Left ventricle myocardium inferior (tissue), 1 donor: ENCODE data around the gene KRTAP10-9. TPM values are rescaled to one million over a fixed set of nuclear protein-coding genes. Genes with fewer than 3 reads are reported as not detected.

ENCODE experiments used
- DNase-seq: peaks from one replicate; pipeline ENCODE4 v3.0.0-alpha.2; 2020
- H3K27ac ChIP-seq: fragments of 200-600 bp; replicated peaks from 2 replicates; pipeline ENCODE4 v1.8.0; 2021
- H3K27me3 ChIP-seq: fragments of 200-600 bp; 2 replicates; pipeline ENCODE4 v1.8.0; 2021; ENCODE audit warnings: low read depth
- H3K36me3 ChIP-seq: fragments of 200-600 bp; 2 replicates; pipeline ENCODE4 v1.8.0; 2021
- H3K4me1 ChIP-seq: fragments of 200-600 bp; 2 replicates; pipeline ENCODE4 v1.8.0; 2021
- H3K4me3 ChIP-seq: fragments of 200-600 bp; 2 replicates; pipeline ENCODE4 v1.8.0; 2021; ENCODE audit warnings: mild to moderate bottlenecking, moderate library complexity
- H3K9me3 ChIP-seq: fragments of 200-600 bp; replicated peaks from 2 replicates; pipeline ENCODE4 v1.8.0; 2021
- intact Hi-C: fragments of 100-400 bp; cut with micrococcal nuclease; formaldehyde crosslinking; loops from one replicate; pipeline ENCODE4 v1.11.0; 2022
- total RNA-seq: library from RNA; stranded (reverse); fragmentation: NEBNext Ultra II Directional; extraction: Animal tissue kit (Norgen Biotek cat#: 25700); gene quantifications from one replicate; pipeline ENCODE4 v1.2.1, GENCODE V29; 2021
- TF ChIP-seq, protein P1 (sequence below): fragments of 200-600 bp; IDR thresholded peaks from 2 replicates; pipeline ENCODE4 v1.8.0; 2021; ENCODE audit warnings: antibody characterized with exemption, mild to moderate bottlenecking, borderline replicate concordance
- donor health status: DM: no; HTN: yes; CAD: no; lungs with severe emphysema.

Gene KRTAP10-9
- total RNA-seq, 1 donor from 2014 or later: not detected

DNA sequence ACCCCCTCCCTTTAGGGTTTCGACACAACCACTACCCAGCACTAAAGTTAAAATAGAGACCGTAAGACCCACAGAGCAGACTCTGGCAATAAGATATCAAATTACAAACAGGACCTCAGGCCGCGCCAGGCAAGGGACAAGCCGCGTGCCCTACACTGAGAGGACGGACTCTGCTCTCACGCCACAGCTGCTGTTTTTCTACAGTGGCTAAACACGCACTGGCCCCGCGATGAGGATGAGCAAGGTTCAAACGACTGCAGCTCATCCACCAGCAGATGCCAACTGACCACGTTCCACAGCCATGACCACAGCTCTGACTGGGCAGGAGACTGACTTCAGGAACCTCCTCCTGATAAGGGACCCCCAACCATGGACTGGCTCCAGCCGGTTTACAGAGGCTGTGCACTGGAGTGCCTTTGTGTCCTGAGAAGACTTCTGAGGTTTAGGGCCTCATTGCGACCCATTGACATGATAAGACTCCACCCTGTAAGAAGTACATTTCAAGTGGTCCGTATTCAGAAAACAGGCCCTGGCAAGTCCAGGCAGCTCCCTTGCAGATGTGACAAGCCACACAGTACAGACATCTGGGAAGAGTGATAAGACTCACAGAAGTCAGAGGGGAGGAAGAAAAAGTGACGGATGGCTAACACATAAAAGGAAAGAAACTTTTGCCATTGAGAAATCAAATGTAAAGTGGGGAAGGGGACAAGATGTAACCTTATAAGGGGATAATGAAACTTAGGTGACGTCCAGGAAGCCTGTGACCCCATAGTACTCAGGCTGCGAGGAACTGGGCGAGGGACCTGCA, 33.1 kb upstream of the KRTAP10-9 start:
- Histone ChIP-seq H3K36me3 (no peaks in the 10 kb centered on the region), H3K27ac (no peak overlapping the region), H3K27me3 (peaks cover 33% of the 10 kb centered on the region), H3K4me3 (no peak overlapping the region), H3K9me3 (peaks cover 9% of the 10 kb centered on the region), H3K4me1 (peaks cover 8% of the 10 kb centered on the region)
- no peak for DNase-seq
- TF ChIP-seq, protein P1, sequence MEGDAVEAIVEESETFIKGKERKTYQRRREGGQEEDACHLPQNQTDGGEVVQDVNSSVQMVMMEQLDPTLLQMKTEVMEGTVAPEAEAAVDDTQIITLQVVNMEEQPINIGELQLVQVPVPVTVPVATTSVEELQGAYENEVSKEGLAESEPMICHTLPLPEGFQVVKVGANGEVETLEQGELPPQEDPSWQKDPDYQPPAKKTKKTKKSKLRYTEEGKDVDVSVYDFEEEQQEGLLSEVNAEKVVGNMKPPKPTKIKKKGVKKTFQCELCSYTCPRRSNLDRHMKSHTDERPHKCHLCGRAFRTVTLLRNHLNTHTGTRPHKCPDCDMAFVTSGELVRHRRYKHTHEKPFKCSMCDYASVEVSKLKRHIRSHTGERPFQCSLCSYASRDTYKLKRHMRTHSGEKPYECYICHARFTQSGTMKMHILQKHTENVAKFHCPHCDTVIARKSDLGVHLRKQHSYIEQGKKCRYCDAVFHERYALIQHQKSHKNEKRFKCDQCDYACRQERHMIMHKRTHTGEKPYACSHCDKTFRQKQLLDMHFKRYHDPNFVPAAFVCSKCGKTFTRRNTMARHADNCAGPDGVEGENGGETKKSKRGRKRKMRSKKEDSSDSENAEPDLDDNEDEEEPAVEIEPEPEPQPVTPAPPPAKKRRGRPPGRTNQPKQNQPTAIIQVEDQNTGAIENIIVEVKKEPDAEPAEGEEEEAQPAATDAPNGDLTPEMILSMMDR: no peak
- intact Hi-C loops: no loop called here

DNA sequence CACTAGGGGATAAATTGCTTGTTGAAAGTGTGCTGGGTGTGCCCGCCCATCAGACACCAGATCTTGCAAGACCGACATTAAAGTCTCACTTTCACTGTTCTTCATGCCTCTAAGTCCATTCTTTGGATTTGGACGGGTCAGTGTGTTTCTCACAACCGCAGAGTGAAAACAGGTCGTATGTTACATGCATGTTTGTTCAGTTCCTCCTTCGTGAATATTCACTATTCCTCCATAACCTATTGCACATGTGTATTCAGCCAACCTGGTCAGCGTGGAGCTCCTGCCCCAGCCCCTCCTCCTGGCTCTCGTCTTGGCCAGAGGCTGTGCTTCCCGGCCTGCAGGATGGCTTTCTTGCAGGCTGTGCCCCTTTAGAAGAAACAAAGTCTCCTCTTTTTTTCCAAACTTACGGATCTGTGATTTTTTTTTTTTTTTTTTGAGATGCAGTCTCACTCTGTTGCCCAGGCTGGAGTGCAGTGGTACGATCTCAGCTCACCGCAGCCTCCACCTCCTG, 32.4 kb upstream of the KRTAP10-9 start:
- Histone ChIP-seq H3K27ac (no peak overlapping the region), H3K27me3 (peaks cover 35% of the 10 kb centered on the region), H3K9me3 (peaks cover 10% of the 10 kb centered on the region), H3K4me3 (no peak overlapping the region), H3K36me3 (no peaks in the 10 kb centered on the region), H3K4me1 (peaks cover 8% of the 10 kb centered on the region)
- TF ChIP-seq, protein P1: no peak
- intact Hi-C loops: no loop called here
- no peak for DNase-seq

DNA sequence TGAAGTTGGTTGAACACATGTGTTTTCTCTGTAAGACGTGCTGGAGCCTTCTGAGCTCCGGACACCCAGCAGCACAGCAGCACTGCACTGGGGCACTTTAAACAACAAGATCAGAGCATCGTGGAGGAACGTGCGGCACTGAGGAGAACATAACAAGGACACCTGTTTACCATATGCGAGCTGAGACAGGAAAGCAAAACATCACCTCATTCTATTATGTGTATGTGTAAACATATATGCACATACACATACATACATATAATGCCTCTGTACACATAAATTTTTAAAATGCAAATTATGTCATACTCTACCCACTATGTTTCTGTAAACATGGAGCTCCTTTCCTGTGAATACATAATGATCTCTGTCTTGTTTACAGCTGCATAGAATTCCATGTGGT, 31.4 kb upstream of the KRTAP10-9 start:
- no peak overlapping the region for H3K27ac ChIP-seq
- no peak overlapping the region for H3K4me3 ChIP-seq
- H3K9me3 ChIP-seq: peaks cover 10% of the 10 kb centered on the region
- TF ChIP-seq, protein P1: no peak
- peaks cover 31% of the 10 kb centered on the region for H3K27me3 ChIP-seq
- intact Hi-C loops: no loop called here
- no peak for DNase-seq
- H3K4me1 ChIP-seq: peaks cover 8% of the 10 kb centered on the region
- no peaks in the 10 kb centered on the region for H3K36me3 ChIP-seq

DNA sequence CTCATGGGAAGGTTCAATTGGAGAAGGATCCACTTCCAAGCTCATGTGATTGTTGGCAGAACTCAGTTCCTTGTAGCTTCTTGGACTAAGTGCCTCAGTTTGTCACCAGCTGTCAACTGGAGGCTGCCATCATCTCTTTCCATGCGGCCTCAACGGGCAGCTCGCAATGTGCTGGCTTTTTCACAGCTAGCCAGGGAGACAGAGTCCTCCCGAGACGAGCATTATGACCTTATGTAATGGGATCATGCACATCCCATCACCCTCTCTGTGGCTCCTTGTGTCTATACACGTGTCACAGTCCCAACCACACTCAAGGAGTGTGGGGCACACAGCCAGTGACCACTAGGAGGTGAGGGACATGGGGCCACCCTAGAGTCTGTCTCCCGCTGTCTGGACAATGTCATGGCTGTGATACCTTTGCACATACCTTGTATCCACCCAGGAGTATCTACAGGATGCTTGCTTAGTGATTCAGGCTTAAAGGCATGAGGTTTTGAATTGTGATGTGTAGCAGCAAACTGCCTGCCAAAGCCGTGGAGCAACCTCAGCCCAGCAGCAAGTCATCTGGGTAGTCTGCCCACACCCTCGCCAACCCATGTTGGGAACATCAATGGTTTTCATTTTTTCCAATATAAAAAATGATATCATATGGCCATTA, 30.7 kb upstream of the KRTAP10-9 start:
- peaks cover 8% of the 10 kb centered on the region for H3K4me1 ChIP-seq
- H3K9me3 ChIP-seq: peaks cover 10% of the 10 kb centered on the region
- DNase-seq: no peak
- H3K36me3 ChIP-seq: no peaks in the 10 kb centered on the region
- intact Hi-C loops: no loop called here
- peaks cover 34% of the 10 kb centered on the region for H3K27me3 ChIP-seq
- no peak overlapping the region for H3K27ac ChIP-seq
- H3K4me3 ChIP-seq: no peak overlapping the region
- TF ChIP-seq, protein P1: no peak

DNA sequence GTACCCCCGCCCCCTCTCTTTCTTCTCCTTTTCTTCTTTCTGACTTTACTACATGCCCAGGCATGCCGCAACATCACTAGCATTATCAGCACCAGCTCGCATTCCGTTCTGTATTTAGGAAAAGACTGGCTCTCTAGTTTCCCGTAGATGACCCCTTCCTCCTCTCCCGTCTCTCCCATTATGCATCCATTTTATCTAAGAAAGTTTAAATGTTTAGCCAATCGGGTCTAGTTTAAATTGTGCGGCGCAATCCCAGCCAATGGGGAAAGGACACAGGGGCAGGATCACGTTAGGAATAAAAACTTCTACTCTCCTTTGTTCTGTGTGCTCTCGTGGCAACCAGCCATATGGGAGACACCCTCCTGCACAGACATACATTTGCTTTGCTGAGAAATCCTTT, 28.8 kb upstream of the KRTAP10-9 start:
- Histone ChIP-seq H3K27ac (no peak overlapping the region), H3K27me3 (peaks cover 50% of the 10 kb centered on the region), H3K36me3 (no peaks in the 10 kb centered on the region), H3K4me3 (no peak overlapping the region), H3K9me3 (peaks cover 10% of the 10 kb centered on the region), H3K4me1 (peaks cover 4% of the 10 kb centered on the region)
- DNase-seq: no peak
- TF ChIP-seq, protein P1: no peak
- intact Hi-C loops: no loop called here
